H1 (cell line): ENCODE measurements around the gene PLAAT1. TPM values are rescaled to one million over a fixed set of nuclear protein-coding genes. Genes with fewer than 3 reads are reported as not detected.

Source experiments
- CTCF ChIA-PET: fragments of 300-600 bp; sonication (Branson Sonifier 250); formaldehyde crosslinking; loops from one replicate; lab custom pipeline; 2021; ENCODE audit not compliant: partially characterized antibody; lab: Charles Lee
- POLR2A ChIA-PET: fragments of 300-600 bp; sonication (Branson Sonifier 250); formaldehyde crosslinking; loops from one replicate; lab custom pipeline; 2021; ENCODE audit warnings: inconsistent platforms; ENCODE audit not compliant: partially characterized antibody; lab: Charles Lee
- DNase-seq, 2 experiments: peaks; one replicate each; pipeline versions ENCODE4 v3.0.0 to v3.0.0-alpha.2; 2010 to 2022; ENCODE audit warnings: low spot score in 2 of 2, low read depth in 1 of 2, mixed read lengths in 1 of 2
- FAIRE-seq: peaks from 2 replicates; lab custom pipeline; 2011; peaks lifted over from hg19 to GRCh38; lab: Jason Lieb, UNC
- H2AFZ ChIP-seq: 2 replicates; pipeline ENCODE4 v1.8.1; 2012; ENCODE audit warnings: low read length, inconsistent platforms
- H2AK5ac ChIP-seq: 2 replicates; pipeline ENCODE4 v1.6.1; 2013; ENCODE audit warnings: low read depth, low read length
- H2BK120ac ChIP-seq: replicated peaks from 2 replicates; pipeline ENCODE3; 2013; ENCODE audit warnings: low read depth, low read length, inconsistent platforms
- H2BK12ac ChIP-seq: 2 replicates; pipeline ENCODE4 v1.6.1; 2013; ENCODE audit warnings: low read depth, low read length
- H2BK15ac ChIP-seq: 2 replicates; pipeline ENCODE4 v1.6.1; 2013; ENCODE audit warnings: low read length
- H2BK20ac ChIP-seq: 2 replicates; pipeline ENCODE4 v1.6.1; 2013; ENCODE audit warnings: low read length
- H2BK5ac ChIP-seq: 2 replicates; pipeline ENCODE4 v1.6.1; 2013; ENCODE audit warnings: low read depth, low read length
- H3K14ac ChIP-seq: 2 replicates; pipeline ENCODE4 v1.6.1; 2013; ENCODE audit warnings: inconsistent platforms; ENCODE audit not compliant: insufficient read length
- H3K18ac ChIP-seq: 2 replicates; pipeline ENCODE4 v1.6.1; 2013; ENCODE audit warnings: low read length; ENCODE audit errors: extremely low read depth
- H3K23ac ChIP-seq: 2 replicates; pipeline ENCODE4 v1.6.1; 2013; ENCODE audit warnings: inconsistent platforms; ENCODE audit not compliant: insufficient read length
- H3K23me2 ChIP-seq: 2 replicates; pipeline ENCODE4 v1.6.1; 2013; ENCODE audit warnings: low read depth, low read length
- H3K27ac ChIP-seq: 2 replicates; pipeline ENCODE4 v1.6.1; 2011; ENCODE audit warnings: low read depth, low read length, inconsistent platforms
- H3K27me3 ChIP-seq, 4 experiments: replicated peaks in 1 of 4; 1 replicate in 1 of 4; 2 replicates in 3 of 4; pipeline versions ENCODE4 v1.6.1 to v1.8.1; 2011 to 2013; ENCODE audit warnings: low read length in 3 of 4, mild to moderate bottlenecking in 3 of 4, inconsistent platforms in 2 of 4, mixed read lengths in 2 of 4, moderate library complexity in 1 of 4; ENCODE audit not compliant: control insufficient read depth in 3 of 4, insufficient read depth in 3 of 4; ENCODE audit errors: extremely low read depth in 1 of 4
- H3K36me3 ChIP-seq, 4 experiments: 2 replicates each; pipeline versions ENCODE4 v1.6.1 to v1.8.1; 2011 to 2013; ENCODE audit warnings: mild to moderate bottlenecking in 4 of 4, low read length in 3 of 4, moderate library complexity in 2 of 4, control low read depth in 1 of 4, inconsistent platforms in 1 of 4; ENCODE audit not compliant: insufficient read depth in 4 of 4, control insufficient read depth in 2 of 4
- H3K4ac ChIP-seq: replicated peaks from 2 replicates; pipeline ENCODE3; 2013; ENCODE audit warnings: low read length, low read depth, mixed read lengths, inconsistent platforms; ENCODE audit not compliant: insufficient read length
- H3K4me1 ChIP-seq, 4 experiments: replicated peaks in 1 of 4; 1 replicate in 1 of 4; 2 replicates in 3 of 4; pipeline versions ENCODE4 v1.6.1 to v1.8.1; 2011 to 2013; ENCODE audit warnings: low read length in 3 of 4, inconsistent platforms in 2 of 4, mixed read lengths in 1 of 4; ENCODE audit not compliant: insufficient read depth in 4 of 4, control insufficient read depth in 3 of 4
- H3K4me2 ChIP-seq, 2 experiments: 2 replicates each; pipeline versions ENCODE4 v1.6.1 to v1.8.1; 2011 to 2013; ENCODE audit warnings: low read depth in 2 of 2, low read length in 2 of 2, control low read depth in 1 of 2, inconsistent platforms in 1 of 2, mild to moderate bottlenecking in 1 of 2; ENCODE audit not compliant: insufficient read depth in 1 of 2
- H3K4me3 ChIP-seq, 4 experiments: fragments of 200-600, 300-600 bp in 1 of 4; sonication (generic), shearing (Covaris generic), sonication (Bioruptor Twin) in 1 of 4; 2 replicates each; pipeline versions ENCODE4 v1.5.1 to v1.8.1; 2011 to 2016; ENCODE audit warnings: low read length in 4 of 4, low read depth in 3 of 4, control low read depth in 2 of 4, inconsistent platforms in 2 of 4, mild to moderate bottlenecking in 2 of 4, mixed read lengths in 1 of 4, moderate library complexity in 1 of 4; ENCODE audit not compliant: insufficient read depth in 2 of 4; ENCODE audit errors: extremely low read depth in 1 of 4
- H3K56ac ChIP-seq: replicated peaks from 2 replicates; pipeline ENCODE3; 2013; ENCODE audit warnings: low read depth, mild to moderate bottlenecking, mixed read lengths, low read length, inconsistent platforms; ENCODE audit not compliant: insufficient read length
- H3K79me1 ChIP-seq: 2 replicates; pipeline ENCODE4 v1.6.1; 2013; ENCODE audit warnings: low read depth, low read length, control low read depth
- H3K79me2 ChIP-seq, 2 experiments: 2 replicates each; pipeline versions ENCODE4 v1.6.1 to v1.8.1; 2012 to 2013; ENCODE audit warnings: low read length in 2 of 2, mild to moderate bottlenecking in 2 of 2, inconsistent platforms in 1 of 2; ENCODE audit not compliant: insufficient read depth in 2 of 2, control insufficient read depth in 1 of 2
- H3K9ac ChIP-seq, 4 experiments: replicated peaks in 1 of 4; 1 replicate in 1 of 4; 2 replicates in 3 of 4; pipeline versions ENCODE4 v1.6.1 to v1.8.1; 2011 to 2013; ENCODE audit warnings: low read depth in 3 of 4, low read length in 3 of 4, control low read depth in 2 of 4, mild to moderate bottlenecking in 2 of 4, moderate library complexity in 2 of 4, inconsistent platforms in 1 of 4; ENCODE audit errors: extremely low read depth in 1 of 4
- H3K9me3 ChIP-seq, 2 experiments: 2 replicates each; pipeline versions ENCODE4 v1.6.1 to v1.8.1; 2012 to 2013; ENCODE audit warnings: mild to moderate bottlenecking in 2 of 2, moderate library complexity in 2 of 2, control low read depth in 1 of 2, inconsistent platforms in 1 of 2, low read depth in 1 of 2, low read length in 1 of 2, mixed read lengths in 1 of 2; ENCODE audit not compliant: insufficient read depth in 2 of 2
- H4K20me1 ChIP-seq, 2 experiments: replicated peaks in 1 of 2; 2 replicates each; pipeline versions ENCODE3 to v1.8.1; 2011 to 2013; ENCODE audit warnings: inconsistent platforms in 2 of 2, low read length in 2 of 2, mild to moderate bottlenecking in 1 of 2; ENCODE audit not compliant: insufficient read depth in 2 of 2, control insufficient read depth in 1 of 2
- H4K5ac ChIP-seq: 2 replicates; pipeline ENCODE4 v1.6.1; 2013; ENCODE audit warnings: low read length, low read depth, mixed read lengths, inconsistent platforms; ENCODE audit not compliant: insufficient read length
- H4K8ac ChIP-seq: 2 replicates; pipeline ENCODE4 v1.8.0; 2013; ENCODE audit warnings: mild to moderate bottlenecking, moderate library complexity, low read length, inconsistent platforms; ENCODE audit not compliant: insufficient read depth; ENCODE audit errors: extremely low read depth
- H4K91ac ChIP-seq: replicated peaks from 2 replicates; pipeline ENCODE3; 2013; ENCODE audit warnings: low read length, mixed read lengths, inconsistent platforms; ENCODE audit not compliant: insufficient read length
- ATF2 ChIP-seq: IDR thresholded peaks from 2 replicates; pipeline ENCODE4 v1.6.1; 2012; ENCODE audit warnings: low read length, inconsistent platforms
- CEBPB ChIP-seq: IDR thresholded peaks from 2 replicates; pipeline ENCODE4 v1.6.1; 2012; ENCODE audit warnings: low read depth, low read length
- CHD2 ChIP-seq: IDR thresholded peaks from 2 replicates; pipeline ENCODE4 v1.6.1; 2012; ENCODE audit warnings: low read length, improper control_type of control experiment
- HDAC6 ChIP-seq: IDR thresholded peaks from one replicate; pipeline ENCODE4 v1.7.1; 2012; ENCODE audit warnings: low read depth, mild to moderate bottlenecking, inconsistent platforms, low read length, moderate library complexity
- USF2 ChIP-seq: IDR thresholded peaks from 2 replicates; pipeline ENCODE4 v1.6.1; 2011; ENCODE audit warnings: low read length, improper control_type of control experiment
- WGBS, 2 experiments: shearing (Covaris generic) in 1 of 2; methylation state at CpG; one replicate each; pipeline versions ENCODE4 v1.1.6 to v1.1.7; 2013 to 2015; ENCODE audit warnings: low lambda C conversion rate in 2 of 2, mixed read lengths in 2 of 2, inconsistent platforms in 1 of 2, low coverage in 1 of 2, missing lambda C conversion rate in 1 of 2; ENCODE audit not compliant: insufficient replicate concordance in 2 of 2, insufficient coverage in 1 of 2, insufficient read length in 1 of 2; ENCODE audit errors: extremely low coverage in 1 of 2, missing lambda C conversion rate in 1 of 2; 5-methylcytosine and 5-hydroxymethylcytosine counted together
- polyA plus RNA-seq, 7 experiments: library from polyadenylated mRNA; depleted of rRNA in 3 of 7; stranded (reverse) in 5 of 7; unstranded in 2 of 7; fragments of >200 nt in 5 of 7; fragments of 200-250 nt in 2 of 7; gene quantifications; 1 replicate in 5 of 7; 2 replicates in 1 of 7; 4 replicates in 1 of 7; pipeline versions ENCODE4 v1.2.1 to v1.2.3, GENCODE V29; 2011 to 2013; ENCODE audit warnings: missing spikeins in 2 of 7, mixed read lengths in 2 of 7
- total RNA-seq: library from RNA; stranded (reverse); fragmentation: NEBNext Ultra II Directional; extraction: Animal tissue kit (Norgen Biotek cat#: 25700); gene quantifications from 2 replicates; pipeline ENCODE4 v1.2.1, GENCODE V29; 2021

The PLAAT1 gene
- total and polyA plus RNA-seq, 2 of the 8 experiments (the other 6 are each of a cell fraction or from before 2014, with no cell fraction given): 4.5 to 6.0 TPM

GRCh38 chr3:193207290-193208273 lies 33.4 kb upstream of the PLAAT1 start:
- FAIRE-seq (no peak), DNase-seq (no peak)
- ChIA-PET POLR2A (no interaction called here), CTCF (interaction anchor here (0.7 to 1.6 kb wide), 5 partner anchors 12 to 357 kb away, joined by 3 to 4 read pairs (median 3); no protein-coding TSS in a partner anchor)
- H4K8ac ChIP-seq: no peak overlapping the region
- no peaks in the 10 kb centered on the region for H3K27me3 ChIP-seq
- no peak overlapping the region for H2BK12ac ChIP-seq
- no peak overlapping the region for H2AK5ac ChIP-seq
- no peaks in the 10 kb centered on the region for H4K20me1 ChIP-seq
- no peak overlapping the region for H2BK120ac ChIP-seq
- H2BK5ac ChIP-seq: no peak overlapping the region
- no peak overlapping the region for H3K56ac ChIP-seq
- H3K9ac ChIP-seq: no peak overlapping the region
- H3K14ac ChIP-seq: no peak overlapping the region
- no peak for TF ChIP-seq CHD2
- TF ChIP-seq CEBPB: no peak
- TF ChIP-seq USF2: no peak
- TF ChIP-seq ATF2: no peak
- TF ChIP-seq HDAC6: no peak
- no peak overlapping the region for H3K4me2 ChIP-seq
- no peaks in the 10 kb centered on the region for H3K79me1 ChIP-seq
- H3K18ac ChIP-seq: no peak overlapping the region
- H3K4me3 ChIP-seq: no peak overlapping the region
- H2BK15ac ChIP-seq: no peak overlapping the region
- H3K4ac ChIP-seq: no peak overlapping the region
- no peak overlapping the region for H3K23ac ChIP-seq
- no peaks in the 10 kb centered on the region for H3K79me2 ChIP-seq
- H3K9me3 ChIP-seq: no peaks in the 10 kb centered on the region
- peaks cover 0 to 3% (median 0%) of the 10 kb centered on the region in 4 experiments; a peak in 2 of 7 replicates for H3K4me1 ChIP-seq
- H2AFZ ChIP-seq: no peak overlapping the region
- H3K36me3 ChIP-seq: no peaks in the 10 kb centered on the region
- H3K27ac ChIP-seq: no peak overlapping the region
- H4K91ac ChIP-seq: no peak overlapping the region
- H3K23me2 ChIP-seq: no peaks in the 10 kb centered on the region
- WGBS, 2 experiments: 84% methylated on average over 5 of the region's 5 CpGs; no CpG with 5 or more reads in 1 of the 2 experiments
- no peak overlapping the region for H2BK20ac ChIP-seq
- no peak overlapping the region for H4K5ac ChIP-seq
